GM18909 (cell line): ENCODE data around the gene YPEL1.
"Not testable (repeated sequence)": the region's sequence is repeated elsewhere in the genome, so short reads cannot be mapped to it uniquely, and the experiment has no call there.

ENCODE experiments used
- ATAC-seq: cut with Tn5 transposase; IDR thresholded peaks from one replicate; pipeline ENCODE4 v1.9.1; 2021; ENCODE audit warnings: mild to moderate bottlenecking; ENCODE audit not compliant: unreplicated experiment, poor library complexity

YPEL1 gene

GRCh38 chr22:21686634-21687393 is 48.8 kb downstream of the YPEL1 start:
- no peak for ATAC-seq

GRCh38 chr22:21686193-21686608 is 49.4 kb downstream of the YPEL1 start:
- no peak for ATAC-seq

DNA sequence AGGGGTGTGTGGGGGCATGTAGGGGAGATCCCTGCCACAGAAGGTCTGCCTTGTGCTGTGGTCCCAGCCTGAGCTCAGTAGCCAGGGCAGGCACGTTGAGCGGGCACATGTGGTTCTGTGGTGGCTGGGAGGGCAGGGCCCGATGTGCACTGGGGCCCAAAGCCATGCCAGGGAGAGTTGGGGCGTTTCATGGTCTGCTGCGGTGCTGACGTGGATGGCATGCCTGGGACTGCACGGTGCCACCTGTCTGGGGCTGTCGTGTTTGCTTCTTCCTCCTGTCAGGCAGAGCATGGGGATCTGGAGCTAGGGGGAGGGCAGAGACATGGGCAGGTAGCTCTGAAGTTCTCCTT is 50.5 kb downstream of the YPEL1 start:
- ATAC-seq = no peak

- ATAC-seq = no peak
Observed at GRCh38 chr22:21684492-21685163, 51.0 kb downstream of the YPEL1 start.

DNA sequence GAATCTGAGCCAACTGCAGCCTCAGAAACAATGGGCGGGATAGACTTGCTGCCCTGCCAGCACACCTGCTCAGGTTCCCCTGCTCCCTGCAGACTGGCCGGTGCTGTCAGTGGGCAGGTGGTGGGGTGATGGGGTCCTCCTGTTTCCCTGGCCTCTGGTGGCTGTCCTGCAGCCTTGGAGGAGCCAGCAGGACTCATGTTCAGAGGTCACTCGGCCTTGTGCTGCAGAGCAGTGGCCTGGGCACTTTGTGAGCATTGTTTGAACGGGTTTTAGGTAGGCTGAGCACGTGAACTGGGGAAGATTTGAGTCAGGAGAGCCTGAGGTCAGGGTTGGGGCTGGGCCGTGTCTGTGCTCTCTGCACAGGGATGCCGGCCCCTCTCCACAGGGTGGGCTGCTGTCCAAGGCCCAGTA is 52.2 kb downstream of the YPEL1 start:
- no peak for ATAC-seq

DNA sequence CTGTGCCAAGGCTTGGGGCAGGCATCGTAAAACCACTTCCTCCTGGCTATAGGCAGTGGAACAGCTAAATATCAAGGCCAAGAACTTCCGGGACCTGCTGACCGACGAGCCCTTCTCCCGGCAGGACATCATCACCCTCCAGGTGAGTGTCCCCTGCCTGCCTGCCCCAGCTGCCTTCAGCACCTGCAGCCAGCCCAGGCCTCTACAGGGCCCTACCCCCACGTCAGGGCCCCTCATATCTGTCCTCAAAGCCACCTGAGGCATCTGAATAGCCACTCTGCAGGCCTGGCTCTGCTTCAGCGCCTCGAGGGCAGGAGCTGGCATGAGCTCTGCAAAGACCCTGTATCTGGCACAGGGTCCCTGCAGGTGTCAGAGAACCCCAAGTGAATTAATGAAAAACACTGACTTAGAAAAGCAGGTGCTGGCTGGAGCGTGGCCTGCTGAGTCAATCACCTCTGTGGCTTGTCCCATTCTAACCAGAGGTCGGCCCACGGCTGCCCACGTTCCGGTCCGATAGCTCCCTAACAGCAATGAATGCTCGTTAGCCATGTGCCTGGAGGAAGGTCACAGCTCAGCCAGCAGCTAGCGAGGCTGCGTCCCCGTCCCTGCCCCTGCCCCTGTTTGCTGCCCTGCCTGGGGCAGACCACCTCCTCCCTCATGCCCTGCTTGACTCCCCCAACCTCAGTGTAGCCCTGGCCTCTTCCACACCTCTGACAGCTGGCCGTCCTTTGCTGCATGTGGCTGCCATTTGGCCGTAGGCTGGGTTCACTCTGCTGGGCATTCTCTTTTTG is 53.0 kb downstream of the YPEL1 start:
- no peak for ATAC-seq

- no peak for ATAC-seq
Observed at GRCh38 chr22:21681566-21682370, 53.8 kb downstream of the YPEL1 start.

GRCh38 chr22:21680830-21681565 is 54.6 kb downstream of the YPEL1 start:
- no peak for ATAC-seq

DNA sequence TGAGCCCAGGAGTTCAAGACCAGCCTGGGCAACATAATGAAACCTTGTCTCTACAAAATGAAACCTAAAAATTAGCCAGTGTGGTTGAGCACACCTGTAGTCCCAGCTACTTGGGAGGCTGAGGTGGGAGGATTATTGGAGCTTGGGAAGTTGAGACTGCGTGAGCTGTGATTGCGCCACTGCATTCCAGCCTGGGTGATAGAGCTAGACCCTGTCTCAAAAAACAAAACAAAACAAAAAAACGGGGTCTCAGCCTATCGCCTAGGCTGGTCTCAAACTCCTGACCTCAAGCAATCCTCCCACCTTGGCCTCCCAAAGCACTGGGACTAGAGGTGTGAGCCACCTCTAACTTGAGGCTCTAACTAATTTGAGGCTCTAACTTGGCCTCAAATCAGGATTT is 56.2 kb downstream of the YPEL1 start:
- no peak for ATAC-seq

DNA sequence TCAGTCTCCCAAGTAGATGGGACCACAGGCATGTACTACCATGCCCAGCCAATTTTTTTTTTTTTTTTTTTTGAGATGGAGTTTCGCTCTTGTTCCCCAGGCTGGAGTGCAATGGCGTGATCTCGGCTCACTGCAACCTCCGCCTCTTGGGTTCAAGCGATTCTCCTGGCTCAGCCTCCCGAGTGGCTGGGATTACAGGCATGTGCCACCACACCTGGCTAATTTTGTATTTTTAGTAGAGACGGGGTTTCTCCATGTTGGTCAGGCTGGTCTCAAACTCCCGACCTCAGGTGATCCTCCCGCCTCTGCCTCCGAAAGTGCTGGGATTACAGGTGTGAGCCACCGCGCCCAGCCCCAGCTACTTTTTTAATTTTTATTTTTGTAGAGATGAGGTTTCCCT is 56.8 kb downstream of the YPEL1 start:
- ATAC-seq = not testable (repeated sequence)

DNA sequence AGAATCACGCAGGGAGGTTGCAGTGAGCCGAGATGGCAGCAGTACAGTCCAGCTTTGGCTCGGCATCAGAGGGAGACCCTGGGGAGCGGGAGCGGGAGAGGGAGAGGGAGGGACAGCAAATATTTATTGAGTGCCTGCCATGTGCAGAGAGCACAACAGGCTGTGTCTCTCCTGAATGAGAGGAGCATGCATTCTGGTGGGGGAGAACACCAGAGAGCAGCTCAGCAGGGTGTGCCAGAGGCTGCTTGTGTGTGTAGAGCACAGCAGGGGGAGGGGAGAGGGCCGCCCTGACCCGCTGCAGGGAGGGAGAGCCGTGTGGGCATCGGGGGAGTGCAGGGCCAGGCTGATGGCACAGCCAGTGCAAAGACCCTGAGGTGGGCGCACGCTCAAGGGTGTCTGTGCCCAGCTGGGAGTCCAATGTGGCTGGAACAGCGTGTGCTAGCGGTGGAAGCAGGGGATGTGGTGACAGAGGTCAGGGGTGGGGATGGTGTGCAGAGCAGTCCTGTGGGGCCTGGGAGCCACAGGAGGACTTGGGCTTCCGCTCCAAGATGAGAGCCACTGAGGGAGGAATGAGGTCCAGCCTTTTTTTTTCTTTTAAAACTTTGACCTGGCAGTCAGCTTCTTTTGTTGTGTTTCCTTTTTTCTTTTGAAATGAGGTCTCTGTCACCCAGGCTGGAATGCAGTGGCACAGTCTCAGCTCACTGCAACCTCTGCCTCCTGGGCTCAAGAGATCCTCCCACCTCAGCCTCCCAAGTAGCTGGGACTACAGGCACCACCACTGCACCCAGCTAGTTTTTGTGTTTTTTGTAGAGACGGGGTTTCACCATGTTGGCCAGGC is 57.8 kb downstream of the YPEL1 start:
- ATAC-seq = no peak

GRCh38 chr22:21674638-21675245 is 60.9 kb downstream of the YPEL1 start:
- no peak for ATAC-seq

- ATAC-seq = no peak
Observed at GRCh38 chr22:21673534-21674321, 61.9 kb downstream of the YPEL1 start.

DNA sequence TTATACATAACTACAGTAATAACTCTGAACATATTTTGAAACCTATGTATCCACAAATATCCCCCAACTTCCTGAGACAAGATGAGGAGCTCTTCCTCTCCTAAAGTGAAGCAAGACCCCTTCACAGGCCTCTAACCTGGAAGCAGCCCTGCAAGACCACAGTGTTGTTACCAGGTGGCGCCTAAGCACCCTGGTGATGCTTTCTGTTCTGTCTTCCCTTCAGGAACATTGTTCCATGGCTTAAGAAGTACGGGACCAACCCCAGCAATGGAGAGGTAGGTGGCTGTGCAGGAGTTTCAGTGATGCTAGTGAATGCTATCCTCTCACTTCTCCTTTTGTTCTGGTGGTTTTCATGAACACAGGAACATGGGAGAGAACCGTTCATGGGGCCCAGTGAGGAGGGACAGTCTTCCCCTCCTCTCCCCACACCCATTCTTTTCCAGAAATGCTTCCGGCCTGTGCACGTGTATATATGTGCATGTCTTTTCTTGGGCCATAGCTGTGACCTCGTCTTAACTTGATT is 63.4 kb downstream of the YPEL1 start:
- no peak for ATAC-seq

DNA sequence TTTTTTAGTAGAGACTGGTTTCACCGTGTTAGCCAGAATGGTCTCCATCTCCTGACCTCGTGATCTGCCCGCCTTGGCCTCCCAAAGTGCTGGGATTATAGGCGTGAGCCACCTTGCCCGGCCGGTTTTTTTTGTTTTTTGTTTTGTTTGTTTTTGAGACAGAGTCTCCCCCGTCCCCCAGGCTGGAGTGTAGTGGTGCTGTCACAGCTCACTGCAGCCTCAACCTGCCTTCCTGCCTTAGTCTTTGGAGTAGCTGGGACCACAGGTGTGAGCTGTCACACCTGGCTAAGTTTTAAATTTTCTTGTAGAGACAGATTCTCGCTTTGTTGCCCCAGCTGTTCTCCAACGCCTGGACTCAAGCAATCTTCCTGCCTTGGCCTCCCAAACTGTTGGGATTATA is 66.6 kb downstream of the YPEL1 start:
- no peak for ATAC-seq

DNA sequence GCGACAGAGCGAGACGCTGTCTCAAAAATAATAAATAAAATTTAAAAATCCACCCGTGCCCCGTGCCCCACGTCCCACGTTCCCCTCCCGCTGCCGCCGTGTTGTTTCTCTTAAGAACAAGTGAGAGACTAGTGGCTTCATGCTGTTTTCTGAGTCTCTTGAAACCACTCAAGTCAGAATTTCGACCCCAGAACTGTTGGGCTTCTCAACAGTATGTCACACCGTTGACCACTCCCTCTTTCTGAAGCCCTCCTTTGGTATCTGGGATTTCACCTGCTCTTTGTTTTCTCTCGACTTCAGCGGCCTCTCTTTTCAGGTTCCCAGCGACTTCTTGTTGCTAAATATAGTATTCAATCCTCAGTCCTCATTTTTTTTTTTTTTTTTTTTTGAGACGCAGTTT is 68.8 kb downstream of the YPEL1 start:
- no peak for ATAC-seq

- no peak for ATAC-seq
Observed at GRCh38 chr22:21665047-21665851, 70.3 kb downstream of the YPEL1 start.
